Measurements from ENCODE around the gene RALGPS2.
A peak's percentile ranks its signal among the peaks of the same experiment; 100 is the strongest.

RALGPS2 gene

GRCh38 chr1:178726087-178726517 lies 1.1 kb downstream of the RALGPS2 start:
- H3K9me3 Mint-ChIP-seq, result no peaks in the 10 kb centered on the region
- peak overlapping the region; percentile 84 to 94 (median 90) for H3K27ac Mint-ChIP-seq
- H3K36me3 Mint-ChIP-seq (ENCODE audit: low read depth), result peaks cover 18% of the 10 kb centered on the region
- TF ChIP-seq, protein P1, sequence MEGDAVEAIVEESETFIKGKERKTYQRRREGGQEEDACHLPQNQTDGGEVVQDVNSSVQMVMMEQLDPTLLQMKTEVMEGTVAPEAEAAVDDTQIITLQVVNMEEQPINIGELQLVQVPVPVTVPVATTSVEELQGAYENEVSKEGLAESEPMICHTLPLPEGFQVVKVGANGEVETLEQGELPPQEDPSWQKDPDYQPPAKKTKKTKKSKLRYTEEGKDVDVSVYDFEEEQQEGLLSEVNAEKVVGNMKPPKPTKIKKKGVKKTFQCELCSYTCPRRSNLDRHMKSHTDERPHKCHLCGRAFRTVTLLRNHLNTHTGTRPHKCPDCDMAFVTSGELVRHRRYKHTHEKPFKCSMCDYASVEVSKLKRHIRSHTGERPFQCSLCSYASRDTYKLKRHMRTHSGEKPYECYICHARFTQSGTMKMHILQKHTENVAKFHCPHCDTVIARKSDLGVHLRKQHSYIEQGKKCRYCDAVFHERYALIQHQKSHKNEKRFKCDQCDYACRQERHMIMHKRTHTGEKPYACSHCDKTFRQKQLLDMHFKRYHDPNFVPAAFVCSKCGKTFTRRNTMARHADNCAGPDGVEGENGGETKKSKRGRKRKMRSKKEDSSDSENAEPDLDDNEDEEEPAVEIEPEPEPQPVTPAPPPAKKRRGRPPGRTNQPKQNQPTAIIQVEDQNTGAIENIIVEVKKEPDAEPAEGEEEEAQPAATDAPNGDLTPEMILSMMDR (IDR thresholded peaks at IDR 0.05; ENCODE audit: unreplicated experiment in 3 of 3), result no peak
- peak overlapping the region; percentile 83 to 93 (median 90) for H3K4me3 Mint-ChIP-seq
- H3K27me3 Mint-ChIP-seq (ENCODE audit: low read depth), result no peaks in the 10 kb centered on the region
- H3K4me1 Mint-ChIP-seq, result peaks cover 32% of the 10 kb centered on the region

GRCh38 chr1:178726545-178726944 lies 1.5 kb downstream of the RALGPS2 start:
- Mint-ChIP-seq H3K4me1 (peaks cover 32% of the 10 kb centered on the region), H3K9me3 (peaks cover 2% of the 10 kb centered on the region), H3K27ac (peak overlapping the region; percentile 84 to 94 (median 90)), H3K27me3 (ENCODE audit: low read depth) (no peaks in the 10 kb centered on the region), H3K4me3 (peak overlapping the region; percentile 83 to 93 (median 90)), H3K36me3 (ENCODE audit: low read depth) (peaks cover 22% of the 10 kb centered on the region)
- TF ChIP-seq, protein P1 (IDR thresholded peaks at IDR 0.05; ENCODE audit: unreplicated experiment in 3 of 3), result no peak

GRCh38 chr1:178727014-178727895 lies 2.2 kb downstream of the RALGPS2 start:
- TF ChIP-seq, protein P1 (IDR thresholded peaks at IDR 0.05; ENCODE audit: unreplicated experiment in 3 of 3), result no peak
- Mint-ChIP-seq H3K4me3 (peak overlapping the region; percentile 83 to 93 (median 90)), H3K27me3 (ENCODE audit: low read depth) (no peaks in the 10 kb centered on the region), H3K36me3 (ENCODE audit: low read depth) (peaks cover 29% of the 10 kb centered on the region), H3K27ac (peak overlapping the region; percentile 41 to 94 (median 84)), H3K9me3 (peaks cover 7% of the 10 kb centered on the region), H3K4me1 (peaks cover 32% of the 10 kb centered on the region)

GRCh38 chr1:178733972-178734371 lies 8.9 kb downstream of the RALGPS2 start:
- Mint-ChIP-seq H3K27me3 (ENCODE audit: low read depth) (no peaks in the 10 kb centered on the region), H3K4me1 (peaks cover 4% of the 10 kb centered on the region), H3K27ac (no peak overlapping the region), H3K4me3 (no peak overlapping the region), H3K9me3 (peaks cover 18% of the 10 kb centered on the region), H3K36me3 (ENCODE audit: low read depth) (peaks cover 83% of the 10 kb centered on the region)
- TF ChIP-seq, protein P1 (IDR thresholded peaks at IDR 0.05; ENCODE audit: unreplicated experiment in 3 of 3), result peak in 2 of 3 experiments; percentile 25

DNA sequence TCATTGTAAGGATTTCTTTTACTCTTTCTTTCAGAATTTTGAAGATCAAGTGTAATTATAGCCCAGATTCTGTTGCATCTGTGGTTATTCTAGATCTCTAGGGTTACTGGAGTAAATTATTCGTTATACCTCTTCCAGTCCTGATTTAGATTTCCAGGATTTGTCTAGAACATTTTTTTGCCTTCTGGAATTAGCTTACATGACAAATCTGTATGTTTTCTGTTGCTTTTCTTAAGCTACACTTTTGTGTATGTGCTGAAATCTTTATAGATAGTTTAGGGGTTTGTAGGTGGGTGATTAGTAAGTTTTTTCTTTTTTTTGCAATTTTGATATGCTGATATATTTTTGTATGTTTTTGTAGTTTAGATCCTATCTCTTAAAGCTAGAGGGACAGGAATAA lies 13.7 kb downstream of the RALGPS2 start:
- no peak overlapping the region for H3K27ac Mint-ChIP-seq

More for the DNA sequence above, 13.7 kb downstream of the RALGPS2 start:
- TF ChIP-seq, protein P1 (IDR thresholded peaks at IDR 0.05; ENCODE audit: unreplicated experiment in 3 of 3), result no peak
- Mint-ChIP-seq H3K9me3 (peaks cover 28% of the 10 kb centered on the region), H3K27me3 (ENCODE audit: low read depth) (no peaks in the 10 kb centered on the region), H3K4me1 (peaks cover 10% of the 10 kb centered on the region), H3K4me3 (no peak overlapping the region), H3K36me3 (ENCODE audit: low read depth) (peaks cover 90% of the 10 kb centered on the region)
